ENCODE results near the gene RGS16. TPM values are rescaled to one million over a fixed set of nuclear protein-coding genes. Genes with fewer than 3 reads are reported as not detected.
A peak's percentile ranks its signal among the peaks of the same experiment; 100 is the strongest.

The RGS16 gene
- total RNA-seq, 1 experiment from 2014 or later, result 6.5 TPM

DNA sequence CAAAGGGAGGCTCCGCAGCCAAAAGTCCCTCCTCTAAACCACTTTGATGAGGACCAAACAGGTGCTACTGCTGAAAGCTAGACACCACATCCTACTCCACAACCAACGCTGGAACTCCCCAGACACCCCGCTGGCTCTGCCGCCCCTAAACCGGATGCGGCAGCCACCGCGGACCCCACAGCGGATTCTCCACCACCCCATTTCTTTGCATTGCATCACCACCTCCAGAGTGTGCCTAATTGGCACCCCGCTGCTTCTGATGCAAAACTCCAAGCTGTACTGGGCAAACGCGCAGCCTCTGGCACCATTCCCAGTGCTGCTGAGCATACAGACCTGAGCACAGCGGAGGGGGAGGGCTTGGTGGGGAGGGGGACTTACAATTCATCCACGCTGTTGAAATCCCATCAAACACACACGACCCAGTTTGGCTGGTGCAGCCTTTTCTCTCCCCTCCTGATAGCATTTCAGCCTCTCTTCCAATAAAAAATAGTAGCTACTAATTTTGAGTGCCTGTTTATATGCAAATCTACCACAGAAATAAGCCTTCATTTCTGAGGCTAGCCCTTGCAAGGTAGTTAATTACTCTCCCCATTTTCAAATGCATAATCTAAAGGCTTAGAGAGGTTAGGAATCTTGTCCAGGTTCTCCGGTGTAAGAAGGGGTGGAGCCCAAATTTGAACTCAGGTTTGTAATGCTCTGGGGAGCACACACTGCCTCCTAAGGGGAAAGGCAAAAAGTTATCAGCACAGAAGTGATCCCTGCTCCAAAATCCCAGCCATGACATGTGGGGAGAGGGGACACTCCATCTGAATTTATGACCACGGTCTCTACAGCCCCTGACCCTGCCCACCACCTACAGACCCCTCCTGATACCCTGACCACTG lies 12.2 kb upstream of the RGS16 start:
- Histone ChIP-seq H3K27ac (ENCODE audit: low read depth, low read length) (no peak overlapping the region), H3K4me1 (ENCODE audit: control insufficient read depth in 1 of 2, insufficient read depth in 2 of 2, low read length in 2 of 2) (peaks cover 23 to 27% of the 10 kb centered on the region in 2 experiments), H3K9ac (ENCODE audit: low read length) (no peak overlapping the region), H2AFZ (ENCODE audit: low read depth, low read length, poor library complexity, severe bottlenecking) (peak overlapping the region; percentile 87), H3K4me3 (replicated peaks in 1 of 2; ENCODE audit: low read depth in 1 of 2, low read length in 2 of 2) (peak overlapping the region in 1 of 2 experiments; percentile 11; a peak in 1 of 4 replicates), H4K20me1 (ENCODE audit: insufficient read depth) (no peaks in the 10 kb centered on the region), H3K79me2 (ENCODE audit: insufficient read depth, low read length) (no peaks in the 10 kb centered on the region), H3K9me3 (ENCODE audit: control insufficient read depth in 1 of 2, insufficient read depth in 1 of 2, low read depth in 1 of 2, low read length in 2 of 2) (no peaks in the 10 kb centered on the region; a peak in 1 of 4 replicates), H3K27me3 (ENCODE audit: insufficient read depth, low read length) (no peaks in the 10 kb centered on the region), H3K36me3 (ENCODE audit: control insufficient read depth in 1 of 2, insufficient read depth in 2 of 2, low read length in 2 of 2) (no peaks in the 10 kb centered on the region), H3K9me2 (ENCODE audit: insufficient read depth) (no peaks in the 10 kb centered on the region), H3K4me2 (ENCODE audit: low read length) (peak overlapping the region; percentile 52)
- DNase-seq (ENCODE audit: low read depth, low spot score) (no peak), ATAC-seq (peak; percentile 79)
- intact Hi-C loops (cut with micrococcal nuclease), result no loop called here
- ChIA-PET RAD21 (ENCODE audit: low non-redundant PET in 1 of 2, low total read pairs in 2 of 2, uncharacterized antibody in 2 of 2, unreplicated experiment in 2 of 2) (no interaction called here), POLR2A (interaction anchor here (0.7 to 1.7 kb wide), 3 partner anchors 9 to 13 kb away, joined by 3 to 4 read pairs (median 4); partner anchors contain the start of gene RGS16), CTCF (interaction anchor here (0.9 to 1.8 kb wide), 4 partner anchors 12 to 103 kb away, joined by 3 to 5 read pairs (median 4); partner anchors contain the start of gene RGS16)
- TF ChIP-seq POLR2AphosphoS5 (IDR thresholded peaks at IDR 0.05; ENCODE audit: low read depth, low read length) (peak; percentile 32; the same call in 1 of the 2 replicates), SP1 (IDR thresholded peaks at IDR 0.05; ENCODE audit: low read depth) (peak; percentile 30; the same call in 1 of the 2 replicates), MAX (IDR thresholded peaks at IDR 0.05) (peak; percentile 51; the same call in 1 of the 2 replicates), CTCF (IDR thresholded peaks at IDR 0.05 in 2 of 3, conservative IDR thresholded peaks at IDR 0.05 in 1 of 3; ENCODE audit: borderline replicate concordance in 1 of 3, insufficient read depth in 1 of 3, low read depth in 2 of 3, low read length in 2 of 3) (peak in 1 of 3 experiments; percentile 22; a peak in 1 of 6 replicates), CEBPB (IDR thresholded peaks at IDR 0.05; ENCODE audit: low read depth) (peak; percentile 94), EZH2 (IDR thresholded peaks at IDR 0.05) (no peak), ZFX (IDR thresholded peaks at IDR 0.05) (no peak), ELF1 (IDR thresholded peaks at IDR 0.05; ENCODE audit: borderline replicate concordance, low read depth) (no peak), TCF7L2 (IDR thresholded peaks at IDR 0.05; ENCODE audit: borderline replicate concordance, extremely low read depth, insufficient read depth, insufficient read length) (no peak), SRF (IDR thresholded peaks at IDR 0.05; ENCODE audit: low read depth) (no peak)
- TF ChIP-seq, protein P1, sequence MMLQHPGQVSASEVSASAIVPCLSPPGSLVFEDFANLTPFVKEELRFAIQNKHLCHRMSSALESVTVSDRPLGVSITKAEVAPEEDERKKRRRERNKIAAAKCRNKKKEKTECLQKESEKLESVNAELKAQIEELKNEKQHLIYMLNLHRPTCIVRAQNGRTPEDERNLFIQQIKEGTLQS (IDR thresholded peaks at IDR 0.05), result peak; percentile 70; the same call in 1 of the 2 replicates
- BruUV-seq (replicated peaks), result no TSS peak

All from HCT116 (cell line).